GM13976 (cell line): Measurements from ENCODE around the gene DHRS7C.
"Not testable (repeated sequence)": the region's sequence is repeated elsewhere in the genome, so short reads cannot be mapped to it uniquely, and the experiment has no call there.

Experiments used
- DNase-seq: peaks from one replicate; pipeline ENCODE4 v3.0.0; 2012; ENCODE audit warnings: low spot score
- CTCF ChIP-seq: IDR thresholded peaks from 2 replicates; pipeline ENCODE4 v1.5.1; 2012; ENCODE audit warnings: borderline replicate concordance, mild to moderate bottlenecking; ENCODE audit not compliant: insufficient read depth; ENCODE audit errors: extremely low read depth, missing control alignments, control extremely low read depth
- in situ Hi-C: fragments of 300-500 bp; cut with MboI; formaldehyde crosslinking; loops from one replicate; pipeline ENCODE4 v1.12.0; 2022; ENCODE audit warnings: low sequenced_read_pairs, mixed read lengths, inconsistent platforms; ENCODE audit not compliant: unreplicated experiment

The DHRS7C gene

GRCh38 chr17:9788601-9789000, 2.8 kb downstream of the DHRS7C start:
- in situ Hi-C loops: no loop called here

GRCh38 chr17:9784544-9784943, 6.8 kb downstream of the DHRS7C start:
- in situ Hi-C loops: no loop called here
- DNase-seq: no peak

More at GRCh38 chr17:9788601-9789000, 2.8 kb downstream of the DHRS7C start:
- no peak for DNase-seq
- TF ChIP-seq CTCF: no peak

GRCh38 chr17:9783465-9783864, 7.9 kb downstream of the DHRS7C start:
- DNase-seq, in situ Hi-C loops: not testable (repeated sequence)

More at GRCh38 chr17:9784544-9784943, 6.8 kb downstream of the DHRS7C start:
- no peak for TF ChIP-seq CTCF

- in situ Hi-C loops: no loop called here
- DNase-seq: no peak
- no peak for TF ChIP-seq CTCF
Observed at GRCh38 chr17:9783050-9783449, 8.3 kb downstream of the DHRS7C start.

- in situ Hi-C loops: no loop called here
- no peak for TF ChIP-seq CTCF
- no peak for DNase-seq
Observed at GRCh38 chr17:9780552-9780951, 10.8 kb downstream of the DHRS7C start.

GRCh38 chr17:9776911-9777310, 14.5 kb downstream of the DHRS7C start:
- no peak for TF ChIP-seq CTCF
- DNase-seq: no peak
- in situ Hi-C loops: no loop called here

GRCh38 chr17:9772658-9773057, 18.7 kb downstream of the DHRS7C start:
- in situ Hi-C loops: no loop called here
- DNase-seq: no peak
- TF ChIP-seq CTCF: no peak

- in situ Hi-C loops: no loop called here
- TF ChIP-seq CTCF: no peak
- no peak for DNase-seq
Observed at GRCh38 chr17:9771465-9771864, 19.9 kb downstream of the DHRS7C start.
